HG02642 (cell line): ENCODE results near the gene SLC7A8.

Experiments used
- ATAC-seq: cut with Tn5 transposase; IDR thresholded peaks from one replicate; pipeline ENCODE4 v1.9.1; 2021; ENCODE audit warnings: mild to moderate bottlenecking; ENCODE audit not compliant: unreplicated experiment, poor library complexity

The SLC7A8 gene

DNA sequence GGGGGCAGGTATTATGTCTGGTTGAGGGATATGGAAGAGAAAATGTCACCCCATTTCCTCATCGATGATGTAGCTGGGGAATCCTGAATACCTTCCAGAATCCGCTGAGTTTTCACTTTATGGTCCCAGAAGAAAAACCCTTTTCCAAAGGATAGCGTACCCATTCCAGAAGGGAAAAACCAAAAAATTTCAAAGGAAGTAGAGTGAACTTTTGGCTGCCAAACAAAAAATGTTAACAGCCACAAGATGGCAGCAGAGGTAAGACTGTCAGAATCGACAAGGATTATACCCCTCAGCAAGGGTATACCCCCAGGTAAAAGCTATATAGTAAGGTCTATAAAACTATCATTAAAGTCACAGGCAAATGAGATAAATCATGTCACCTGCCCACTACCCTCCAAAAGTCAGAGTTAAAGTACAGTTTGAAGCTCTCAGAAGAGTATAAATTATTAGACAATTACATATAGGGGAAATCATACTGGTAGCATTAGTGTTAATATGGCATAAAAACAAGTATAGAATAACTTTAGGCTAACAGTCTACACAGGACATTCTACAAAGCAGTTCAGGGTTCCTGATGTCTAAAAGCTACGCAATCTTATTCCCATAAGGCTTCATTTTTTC is 106.6 kb downstream of the SLC7A8 start:
- ATAC-seq, result no peak
